ENCODE results near the gene THPO.
A peak's percentile ranks its signal among the peaks of the same experiment; 100 is the strongest.

The THPO gene

DNA sequence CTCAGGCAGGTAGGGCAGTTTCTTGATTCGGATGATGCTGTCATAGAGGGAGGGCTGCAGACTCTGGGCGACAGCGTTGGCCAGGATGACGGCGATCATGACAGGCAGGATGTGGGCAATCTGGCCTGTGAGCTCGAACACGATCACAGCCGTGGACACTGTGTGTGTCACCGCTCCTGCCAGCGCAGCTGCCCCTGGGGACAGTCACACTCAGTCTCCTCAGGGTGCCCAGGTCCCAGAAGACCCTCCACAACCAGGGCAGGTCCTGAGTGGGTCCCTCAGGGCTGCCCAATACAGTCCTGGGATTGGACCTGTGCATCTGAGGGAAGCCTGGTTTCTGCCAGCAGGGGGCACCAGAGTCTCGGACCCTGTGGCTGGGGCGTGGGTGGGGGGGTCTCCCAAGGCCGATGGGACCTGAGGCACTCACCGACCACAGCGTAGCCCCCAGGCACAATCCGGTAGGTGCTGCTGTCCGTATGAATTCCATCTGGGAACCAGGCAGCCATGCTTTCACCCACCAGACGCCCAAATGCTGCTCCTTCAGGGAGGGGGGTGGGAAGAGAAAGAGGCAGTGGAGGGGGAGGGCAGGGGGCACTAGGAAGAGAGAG is 23.8 kb downstream of the THPO start:
- H3K27ac Mint-ChIP-seq: no peak overlapping the region
- no peaks in the 10 kb centered on the region for H3K9me3 Mint-ChIP-seq
- H3K4me1 Mint-ChIP-seq (ENCODE audit: low read depth): peaks cover 5% of the 10 kb centered on the region
- intact Hi-C loops (cut with micrococcal nuclease): no loop called here
- H3K36me3 Mint-ChIP-seq (ENCODE audit: low read depth): peaks cover 11% of the 10 kb centered on the region
- H3K27me3 Mint-ChIP-seq: peaks cover 7% of the 10 kb centered on the region
- no peak overlapping the region for H3K4me3 Mint-ChIP-seq

DNA sequence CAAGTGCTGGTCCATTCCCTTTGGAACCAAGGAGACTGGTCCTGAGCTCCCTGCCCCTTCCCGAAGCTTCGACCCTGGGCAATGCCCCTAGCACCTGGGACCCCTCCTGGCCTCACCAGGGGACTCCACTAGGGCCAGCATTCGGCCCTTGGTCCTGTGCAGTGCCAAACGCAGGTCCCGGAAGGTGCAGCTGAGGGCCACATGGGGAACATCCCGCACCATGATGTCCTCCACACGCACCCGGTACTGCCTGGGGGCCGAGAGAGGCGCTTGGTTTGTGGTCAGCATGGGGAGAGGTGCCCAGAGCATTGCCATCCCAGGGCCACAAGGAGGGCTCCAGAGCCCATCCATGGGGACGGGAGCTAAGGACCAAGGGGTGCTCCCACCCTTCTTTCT is 24.5 kb downstream of the THPO start:
- Mint-ChIP-seq H3K27me3 (no peaks in the 10 kb centered on the region), H3K9me3 (no peaks in the 10 kb centered on the region), H3K4me3 (no peak overlapping the region), H3K36me3 (ENCODE audit: low read depth) (peaks cover 11% of the 10 kb centered on the region), H3K4me1 (ENCODE audit: low read depth) (peaks cover 5% of the 10 kb centered on the region), H3K27ac (no peak overlapping the region)
- intact Hi-C loops (cut with micrococcal nuclease): no loop called here

DNA sequence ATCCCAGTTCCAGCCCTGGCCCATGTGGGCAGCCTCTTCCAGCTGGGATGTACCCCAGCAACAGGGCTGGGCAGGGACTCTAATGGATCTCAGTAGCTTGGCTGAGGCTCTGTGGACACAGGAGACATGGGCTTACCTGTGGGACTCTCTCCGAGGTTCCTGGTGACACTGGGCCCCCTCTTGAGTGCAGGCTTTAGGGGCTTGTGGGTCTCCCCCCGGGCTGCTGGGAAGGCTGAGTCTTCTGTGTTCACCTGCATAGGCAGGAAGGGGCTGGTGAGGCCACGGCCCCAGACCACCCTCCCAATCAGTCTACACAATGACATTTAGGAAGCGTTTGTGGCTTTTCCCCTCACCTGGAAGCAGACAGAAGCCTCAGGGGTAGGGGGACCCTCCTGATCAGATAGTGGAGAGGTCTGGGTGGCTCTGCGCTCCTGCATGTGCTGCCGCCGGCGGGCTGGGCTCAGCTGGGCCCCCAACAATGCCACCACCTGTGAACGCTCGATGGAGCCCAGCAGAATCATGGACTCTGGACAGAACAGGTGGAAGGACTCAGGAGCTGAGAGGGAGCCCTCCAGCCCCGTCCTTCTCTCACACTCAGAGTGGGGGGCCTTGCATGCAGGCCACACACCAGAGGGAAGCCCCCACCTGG is 25.0 kb downstream of the THPO start:
- H3K9me3 Mint-ChIP-seq: no peaks in the 10 kb centered on the region
- H3K4me1 Mint-ChIP-seq (ENCODE audit: low read depth): peaks cover 5% of the 10 kb centered on the region
- no peak overlapping the region for H3K4me3 Mint-ChIP-seq
- no peaks in the 10 kb centered on the region for H3K27me3 Mint-ChIP-seq
- peaks cover 11% of the 10 kb centered on the region for H3K36me3 Mint-ChIP-seq (ENCODE audit: low read depth)
- H3K27ac Mint-ChIP-seq: no peak overlapping the region
- intact Hi-C loops (cut with micrococcal nuclease): no loop called here

DNA sequence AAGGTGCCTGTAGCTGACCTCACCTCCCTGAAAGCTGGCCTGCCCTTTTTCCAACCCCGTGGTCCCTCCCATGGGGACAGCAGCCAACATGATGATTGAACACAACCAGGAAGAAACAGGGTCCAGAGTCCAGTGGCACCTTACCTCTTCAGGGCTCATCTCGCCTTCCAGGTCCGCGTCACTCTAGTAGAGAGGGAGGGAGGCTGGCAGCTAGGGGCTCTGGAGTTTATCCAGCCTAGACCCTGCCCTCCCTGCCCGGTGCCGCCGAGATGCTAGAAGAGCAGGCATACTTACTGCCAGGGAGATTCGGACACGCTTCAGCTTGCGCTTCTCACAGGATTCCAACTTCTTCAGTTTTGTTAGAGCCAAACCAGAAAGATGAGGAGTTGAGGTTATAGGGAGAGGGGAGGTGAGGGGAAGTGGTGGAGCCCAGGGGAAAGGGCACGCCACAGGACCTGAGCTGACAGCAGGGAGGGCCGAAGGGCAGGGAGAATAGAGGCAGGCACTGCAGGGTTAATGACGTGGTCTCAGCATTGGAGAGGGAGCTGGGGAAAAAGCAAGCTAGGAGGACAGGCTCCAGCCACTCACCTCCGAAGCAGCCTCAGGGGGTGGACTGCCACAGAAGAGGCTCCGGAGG is 25.7 kb downstream of the THPO start:
- no peaks in the 10 kb centered on the region for H3K9me3 Mint-ChIP-seq
- H3K4me3 Mint-ChIP-seq: no peak overlapping the region
- peaks cover 17% of the 10 kb centered on the region for H3K36me3 Mint-ChIP-seq (ENCODE audit: low read depth)
- H3K27ac Mint-ChIP-seq: no peak overlapping the region
- intact Hi-C loops (cut with micrococcal nuclease): no loop called here
- H3K4me1 Mint-ChIP-seq (ENCODE audit: low read depth): peaks cover 12% of the 10 kb centered on the region
- H3K27me3 Mint-ChIP-seq: no peaks in the 10 kb centered on the region

DNA sequence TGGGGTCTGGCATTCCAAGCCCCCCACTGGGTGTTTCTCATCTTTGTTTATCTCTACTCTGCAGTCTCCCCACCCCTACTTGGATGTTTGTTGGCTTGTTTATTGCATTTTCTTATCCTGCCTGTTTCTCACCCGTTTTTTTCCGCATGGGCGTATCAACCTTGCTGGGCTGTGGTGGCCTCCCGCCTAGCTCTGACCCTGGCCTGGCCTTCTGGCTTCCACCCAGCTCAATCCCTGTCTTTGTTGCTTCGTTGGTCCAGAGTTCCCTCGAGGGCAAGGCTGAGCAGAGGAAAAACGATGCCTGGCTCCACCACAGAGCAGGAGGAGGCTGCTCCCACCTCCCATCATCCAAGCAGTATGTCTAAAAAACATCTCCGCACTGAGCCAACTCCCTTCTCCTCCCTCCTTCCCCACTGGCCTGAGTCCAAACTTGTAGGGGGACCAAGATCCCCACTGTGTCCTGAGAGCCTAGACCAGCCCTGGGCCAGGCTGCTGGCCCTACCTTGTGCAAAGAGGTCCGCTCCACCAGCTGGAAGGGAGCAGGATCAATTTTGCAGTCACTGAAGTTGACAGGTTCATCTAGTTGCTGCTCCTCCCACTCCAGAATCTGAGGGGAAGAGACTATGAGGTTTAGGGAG is 26.4 kb downstream of the THPO start:
- Mint-ChIP-seq H3K36me3 (ENCODE audit: low read depth) (peaks cover 24% of the 10 kb centered on the region), H3K27ac (no peak overlapping the region), H3K4me1 (ENCODE audit: low read depth) (peaks cover 12% of the 10 kb centered on the region), H3K9me3 (no peaks in the 10 kb centered on the region), H3K4me3 (no peak overlapping the region), H3K27me3 (no peaks in the 10 kb centered on the region)
- intact Hi-C loops (cut with micrococcal nuclease): no loop called here

DNA sequence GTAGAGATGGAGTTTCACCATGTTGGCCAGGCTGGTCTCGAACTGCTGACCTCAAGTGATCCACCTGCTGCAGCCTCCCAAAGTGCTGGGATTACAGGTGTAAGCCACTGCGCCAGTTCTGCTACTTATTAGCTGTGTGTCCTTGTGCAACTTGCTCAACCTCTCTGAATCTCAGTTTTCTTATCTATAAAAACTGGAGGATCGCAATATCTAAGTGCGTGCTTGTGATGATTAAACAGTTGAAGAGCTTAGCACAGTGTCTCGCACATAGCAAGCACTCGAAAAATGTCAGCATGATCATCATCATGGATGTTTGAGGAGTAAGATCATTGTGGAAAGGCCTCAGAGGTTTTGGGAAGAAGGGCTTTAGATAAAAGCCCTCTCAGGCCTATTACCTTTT is 27.4 kb downstream of the THPO start:
- no peak overlapping the region for H3K4me3 Mint-ChIP-seq
- H3K27me3 Mint-ChIP-seq: no peaks in the 10 kb centered on the region
- peaks cover 16% of the 10 kb centered on the region for H3K4me1 Mint-ChIP-seq (ENCODE audit: low read depth)
- no peak overlapping the region for H3K27ac Mint-ChIP-seq
- intact Hi-C loops (cut with micrococcal nuclease): no loop called here
- H3K36me3 Mint-ChIP-seq (ENCODE audit: low read depth): peaks cover 34% of the 10 kb centered on the region
- no peaks in the 10 kb centered on the region for H3K9me3 Mint-ChIP-seq

DNA sequence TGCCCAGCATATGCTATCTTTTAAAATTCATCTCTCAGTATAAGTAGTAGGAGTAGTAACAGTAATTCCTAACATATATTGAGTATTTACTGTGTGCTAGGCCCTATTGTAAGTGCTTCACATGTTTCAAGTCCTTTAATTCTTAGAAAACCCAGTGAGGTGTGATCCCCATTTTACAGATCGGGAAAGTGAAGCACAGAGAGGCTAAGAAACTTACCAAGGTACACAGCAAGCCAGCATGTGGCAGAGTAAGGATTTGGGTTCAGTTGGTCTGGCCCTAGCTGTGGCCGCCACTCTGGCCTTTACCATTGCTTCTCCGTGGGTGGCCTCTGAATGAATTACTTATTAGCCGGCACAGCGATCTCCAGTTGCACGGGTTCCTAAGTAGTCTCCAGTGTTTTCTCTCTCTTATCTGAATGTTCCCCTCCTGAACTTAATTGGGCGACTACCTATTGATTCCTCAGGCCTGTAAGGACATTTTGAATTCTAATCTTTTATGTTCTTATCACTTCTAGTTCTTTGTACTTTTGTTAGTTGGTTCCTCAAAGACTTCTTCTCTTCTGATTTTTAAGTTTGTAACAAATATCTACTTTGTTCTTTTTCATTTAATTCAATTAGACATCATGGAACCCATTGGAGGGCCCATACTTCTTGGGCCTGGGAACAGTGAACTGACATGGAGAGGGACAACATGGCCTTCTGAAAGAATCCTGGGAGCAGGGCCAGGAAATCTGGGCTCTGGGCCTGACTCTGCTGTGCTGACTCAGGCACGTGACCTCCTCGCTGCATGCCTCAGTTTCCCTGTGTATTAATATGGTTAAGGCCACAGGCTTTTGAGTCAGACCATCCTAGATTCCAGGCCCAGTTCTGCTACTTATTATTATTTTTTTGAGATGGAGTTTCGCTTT is 28.2 kb downstream of the THPO start:
- no peak overlapping the region for H3K27ac Mint-ChIP-seq
- H3K36me3 Mint-ChIP-seq (ENCODE audit: low read depth): peaks cover 42% of the 10 kb centered on the region
- no peak overlapping the region for H3K4me3 Mint-ChIP-seq
- H3K9me3 Mint-ChIP-seq: no peaks in the 10 kb centered on the region
- no peaks in the 10 kb centered on the region for H3K27me3 Mint-ChIP-seq
- peaks cover 21% of the 10 kb centered on the region for H3K4me1 Mint-ChIP-seq (ENCODE audit: low read depth)
- intact Hi-C loops (cut with micrococcal nuclease): no loop called here

DNA sequence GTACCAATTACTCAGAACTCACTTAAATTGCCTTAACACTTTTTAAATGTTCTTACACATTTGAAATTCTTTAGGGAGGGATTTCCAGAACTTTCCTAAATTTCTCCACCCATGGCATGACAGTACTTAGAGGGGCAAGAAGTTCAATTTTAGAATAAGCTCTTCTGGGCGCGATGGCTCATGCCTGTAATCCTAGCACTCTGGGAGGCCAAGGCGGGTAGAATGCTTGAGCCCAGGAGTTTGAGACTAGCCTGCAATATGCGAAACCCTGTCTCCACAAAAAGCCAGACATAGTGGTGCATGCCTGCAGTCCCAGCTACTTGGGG is 30.0 kb downstream of the THPO start:
- Mint-ChIP-seq H3K9me3 (no peaks in the 10 kb centered on the region), H3K4me1 (ENCODE audit: low read depth) (peaks cover 16% of the 10 kb centered on the region), H3K4me3 (no peak overlapping the region), H3K27me3 (no peaks in the 10 kb centered on the region), H3K27ac (no peak overlapping the region), H3K36me3 (ENCODE audit: low read depth) (peaks cover 60% of the 10 kb centered on the region)
- intact Hi-C loops (cut with micrococcal nuclease): no loop called here

DNA sequence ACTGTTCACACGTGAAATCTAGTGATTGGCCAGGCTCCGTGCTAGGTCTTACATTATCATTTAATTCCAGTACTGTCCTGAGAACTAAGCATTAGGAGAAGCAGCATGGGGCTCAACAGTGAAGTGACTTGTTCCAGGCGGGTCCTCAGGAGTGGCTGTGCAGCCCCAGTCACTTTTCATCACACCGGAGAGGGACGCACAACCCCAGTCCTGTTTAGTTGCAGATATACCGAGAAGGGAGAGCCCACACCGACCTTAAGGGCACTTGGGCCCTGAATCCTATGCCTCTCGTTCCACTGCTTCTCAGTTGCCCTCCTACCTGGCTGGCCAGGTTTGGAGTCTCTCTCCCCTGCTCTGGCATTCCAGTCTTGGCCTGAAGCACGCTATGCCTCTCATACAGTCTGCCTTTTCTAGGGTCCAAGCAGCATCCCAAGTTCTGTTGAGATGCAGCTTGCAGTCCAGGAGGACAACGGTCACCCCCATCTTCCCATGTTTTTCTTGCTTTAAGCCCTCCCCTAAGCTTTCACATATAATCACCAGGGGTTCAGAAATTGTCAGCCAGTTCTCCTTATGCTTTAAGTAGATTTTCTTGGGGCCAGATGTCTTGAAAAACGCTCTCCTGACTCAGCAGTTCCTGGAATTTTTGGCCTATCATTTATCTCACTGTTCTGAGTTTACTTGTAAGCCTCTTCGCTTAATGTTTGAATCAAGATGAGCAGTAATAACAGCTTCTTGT is 30.5 kb downstream of the THPO start:
- intact Hi-C loops (cut with micrococcal nuclease): no loop called here
- peaks cover 16% of the 10 kb centered on the region for H3K4me1 Mint-ChIP-seq (ENCODE audit: low read depth)
- no peaks in the 10 kb centered on the region for H3K27me3 Mint-ChIP-seq
- peaks cover 63% of the 10 kb centered on the region for H3K36me3 Mint-ChIP-seq (ENCODE audit: low read depth)
- no peak overlapping the region for H3K4me3 Mint-ChIP-seq
- no peak overlapping the region for H3K27ac Mint-ChIP-seq
- no peaks in the 10 kb centered on the region for H3K9me3 Mint-ChIP-seq

DNA sequence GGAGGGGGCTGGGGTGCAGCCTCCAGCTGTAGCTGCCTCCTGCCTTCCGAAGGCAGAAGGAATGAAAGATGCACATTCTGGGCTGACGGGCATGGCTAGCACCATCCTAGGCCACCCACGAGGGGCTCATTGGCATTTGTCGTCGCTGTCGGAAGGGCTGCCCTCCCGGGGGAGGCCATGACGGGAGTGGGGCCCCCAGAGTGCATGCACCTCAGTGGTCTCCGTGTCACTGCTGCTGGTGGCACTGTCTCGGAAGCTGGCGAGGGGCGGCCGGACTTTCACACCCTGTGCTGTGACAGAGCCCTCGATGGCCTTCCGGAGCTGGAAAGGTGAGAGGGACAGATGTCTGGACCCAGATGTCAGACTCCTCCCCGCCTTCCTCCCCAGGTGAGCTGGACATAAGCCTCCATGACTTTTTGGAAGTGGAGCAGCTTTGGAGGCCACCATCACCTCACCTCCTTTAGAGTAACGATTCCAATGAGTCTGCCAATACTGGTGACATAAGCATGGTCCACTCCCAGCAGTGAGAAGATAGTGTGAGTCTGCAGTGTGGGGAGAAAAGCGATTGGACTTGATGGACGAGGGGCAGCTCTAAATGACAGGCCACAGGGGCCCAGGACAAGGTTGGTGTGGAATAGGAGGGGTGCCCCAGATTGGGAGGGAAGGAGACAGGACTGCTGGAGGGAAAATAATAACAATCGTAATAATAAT is 31.4 kb downstream of the THPO start:
- Mint-ChIP-seq H3K27ac (no peak overlapping the region), H3K4me1 (ENCODE audit: low read depth) (peaks cover 16% of the 10 kb centered on the region), H3K4me3 (no peak overlapping the region), H3K27me3 (no peaks in the 10 kb centered on the region), H3K9me3 (no peaks in the 10 kb centered on the region), H3K36me3 (ENCODE audit: low read depth) (peaks cover 63% of the 10 kb centered on the region)
- intact Hi-C loops (cut with micrococcal nuclease): no loop called here

DNA sequence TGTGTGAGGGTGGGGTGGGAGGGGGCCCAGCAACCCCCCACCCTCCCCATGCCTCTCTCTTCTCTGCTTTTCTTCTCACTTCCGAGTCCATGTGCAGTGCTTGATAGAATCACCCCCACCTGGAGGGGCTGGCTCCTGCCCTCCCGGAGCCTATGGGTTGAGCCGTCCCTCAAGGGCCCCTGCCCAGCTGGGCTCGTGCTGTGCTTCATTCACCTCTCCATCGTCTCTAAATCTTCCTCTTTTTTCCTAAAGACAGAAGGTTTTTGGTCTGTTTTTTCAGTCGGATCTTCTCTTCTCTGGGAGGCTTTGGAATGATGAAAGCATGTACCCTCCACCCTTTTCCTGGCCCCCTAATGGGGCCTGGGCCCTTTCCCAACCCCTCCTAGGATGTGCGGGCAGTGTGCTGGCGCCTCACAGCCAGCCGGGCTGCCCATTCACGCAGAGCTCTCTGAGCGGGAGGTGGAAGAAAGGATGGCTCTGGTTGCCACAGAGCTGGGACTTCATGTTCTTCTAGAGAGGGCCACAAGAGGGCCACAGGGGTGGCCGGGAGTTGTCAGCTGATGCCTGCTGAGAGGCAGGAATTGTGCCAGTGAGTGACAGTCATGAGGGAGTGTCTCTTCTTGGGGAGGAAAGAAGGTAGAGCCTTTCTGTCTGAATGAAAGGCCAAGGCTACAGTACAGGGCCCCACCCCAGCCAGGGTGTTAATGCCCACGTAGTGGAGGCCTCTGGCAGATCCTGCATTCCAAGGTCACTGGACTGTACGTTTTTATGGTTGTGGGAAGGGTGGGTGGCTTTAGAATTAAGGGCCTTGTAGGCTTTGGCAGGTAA is 32.5 kb downstream of the THPO start:
- no peaks in the 10 kb centered on the region for H3K27me3 Mint-ChIP-seq
- intact Hi-C loops (cut with micrococcal nuclease): no loop called here
- H3K9me3 Mint-ChIP-seq: no peaks in the 10 kb centered on the region
- peaks cover 74% of the 10 kb centered on the region for H3K36me3 Mint-ChIP-seq (ENCODE audit: low read depth)
- H3K4me1 Mint-ChIP-seq (ENCODE audit: low read depth): peaks cover 26% of the 10 kb centered on the region
- H3K27ac Mint-ChIP-seq: peak overlapping the region; percentile 17
- H3K4me3 Mint-ChIP-seq: no peak overlapping the region

DNA sequence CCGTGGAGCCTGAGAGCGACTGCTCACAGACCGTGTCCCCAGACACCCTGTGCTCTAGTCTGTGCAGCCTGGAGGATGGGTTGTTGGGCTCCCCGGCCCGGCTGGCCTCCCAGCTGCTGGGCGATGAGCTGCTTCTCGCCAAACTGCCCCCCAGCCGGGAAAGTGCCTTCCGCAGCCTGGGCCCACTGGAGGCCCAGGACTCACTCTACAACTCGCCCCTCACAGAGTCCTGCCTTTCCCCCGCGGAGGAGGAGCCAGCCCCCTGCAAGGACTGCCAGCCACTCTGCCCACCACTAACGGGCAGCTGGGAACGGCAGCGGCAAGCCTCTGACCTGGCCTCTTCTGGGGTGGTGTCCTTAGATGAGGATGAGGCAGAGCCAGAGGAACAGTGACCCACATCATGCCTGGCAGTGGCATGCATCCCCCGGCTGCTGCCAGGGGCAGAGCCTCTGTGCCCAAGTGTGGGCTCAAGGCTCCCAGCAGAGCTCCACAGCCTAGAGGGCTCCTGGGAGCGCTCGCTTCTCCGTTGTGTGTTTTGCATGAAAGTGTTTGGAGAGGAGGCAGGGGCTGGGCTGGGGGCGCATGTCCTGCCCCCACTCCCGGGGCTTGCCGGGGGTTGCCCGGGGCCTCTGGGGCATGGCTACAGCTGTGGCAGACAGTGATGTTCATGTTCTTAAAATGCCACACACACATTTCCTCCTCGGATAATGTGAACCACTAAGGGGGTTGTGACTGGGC is 33.3 kb downstream of the THPO start:
- H3K36me3 Mint-ChIP-seq (ENCODE audit: low read depth): peaks cover 76% of the 10 kb centered on the region
- no peak overlapping the region for H3K27ac Mint-ChIP-seq
- H3K27me3 Mint-ChIP-seq: no peaks in the 10 kb centered on the region
- intact Hi-C loops (cut with micrococcal nuclease): no loop called here
- no peak overlapping the region for H3K4me3 Mint-ChIP-seq
- peaks cover 33% of the 10 kb centered on the region for H3K4me1 Mint-ChIP-seq (ENCODE audit: low read depth)
- H3K9me3 Mint-ChIP-seq: no peaks in the 10 kb centered on the region
